Measurements from ENCODE around the gene UBE2QL1.

UBE2QL1 gene

GRCh38 chr5:6448622-6449464 is at the start of gene UBE2QL1:
Gene UBE2QL1, plus strand, starts transcription at chr5:6448859. Its CDS starts 35 bp downstream, at chr5:6448894.
- no peak for TF ChIP-seq CTCF (IDR thresholded peaks at IDR 0.05; ENCODE audit: borderline replicate concordance, insufficient read depth, low read depth, low read length)
- no peak within 1 kb of the TSS for H3K4me3 ChIP-seq (ENCODE audit: low read depth, low read length)

GRCh38 chr5:6399980-6400910 is 48.4 kb upstream of the UBE2QL1 start:
- TF ChIP-seq CTCF (IDR thresholded peaks at IDR 0.05; ENCODE audit: borderline replicate concordance, insufficient read depth, low read depth, low read length): no peak
- no peak overlapping the region for H3K4me3 ChIP-seq (ENCODE audit: low read depth, low read length)

GRCh38 chr5:6401410-6401809 is 47.2 kb upstream of the UBE2QL1 start:
- H3K4me3 ChIP-seq (ENCODE audit: low read depth, low read length): no peak overlapping the region
- TF ChIP-seq CTCF (IDR thresholded peaks at IDR 0.05; ENCODE audit: borderline replicate concordance, insufficient read depth, low read depth, low read length): no peak

- no peak for TF ChIP-seq CTCF (IDR thresholded peaks at IDR 0.05; ENCODE audit: borderline replicate concordance, insufficient read depth, low read depth, low read length)
- H3K4me3 ChIP-seq (ENCODE audit: low read depth, low read length): no peak overlapping the region
Measured at GRCh38 chr5:6402939-6403338, 45.7 kb upstream of the UBE2QL1 start.

- no peak overlapping the region for H3K4me3 ChIP-seq (ENCODE audit: low read depth, low read length)
- TF ChIP-seq CTCF (IDR thresholded peaks at IDR 0.05; ENCODE audit: borderline replicate concordance, insufficient read depth, low read depth, low read length): no peak
Measured at GRCh38 chr5:6403416-6403815, 45.2 kb upstream of the UBE2QL1 start.

GRCh38 chr5:6404129-6404528 is 44.5 kb upstream of the UBE2QL1 start:
- TF ChIP-seq CTCF (IDR thresholded peaks at IDR 0.05; ENCODE audit: borderline replicate concordance, insufficient read depth, low read depth, low read length): no peak
- H3K4me3 ChIP-seq (ENCODE audit: low read depth, low read length): no peak overlapping the region

Measured in GM12875 (cell line).